Neural progenitor cell (in vitro differentiated cells): ENCODE data around the gene MPPED1.

Source experiments
- EZH2 ChIP-seq: fragments of 200-600 bp; sonication (generic); IDR thresholded peaks from 2 replicates; pipeline ENCODE4 v1.6.1; 2017; ENCODE audit warnings: antibody characterized with exemption, mild to moderate bottlenecking, moderate library complexity
- TF ChIP-seq, protein P1 (sequence below): fragments of 200-600 bp; sonication (generic); IDR thresholded peaks from 2 replicates; pipeline ENCODE4 v1.5.1; 2017; ENCODE audit warnings: antibody characterized with exemption, mild to moderate bottlenecking

- TF ChIP-seq, protein P1, sequence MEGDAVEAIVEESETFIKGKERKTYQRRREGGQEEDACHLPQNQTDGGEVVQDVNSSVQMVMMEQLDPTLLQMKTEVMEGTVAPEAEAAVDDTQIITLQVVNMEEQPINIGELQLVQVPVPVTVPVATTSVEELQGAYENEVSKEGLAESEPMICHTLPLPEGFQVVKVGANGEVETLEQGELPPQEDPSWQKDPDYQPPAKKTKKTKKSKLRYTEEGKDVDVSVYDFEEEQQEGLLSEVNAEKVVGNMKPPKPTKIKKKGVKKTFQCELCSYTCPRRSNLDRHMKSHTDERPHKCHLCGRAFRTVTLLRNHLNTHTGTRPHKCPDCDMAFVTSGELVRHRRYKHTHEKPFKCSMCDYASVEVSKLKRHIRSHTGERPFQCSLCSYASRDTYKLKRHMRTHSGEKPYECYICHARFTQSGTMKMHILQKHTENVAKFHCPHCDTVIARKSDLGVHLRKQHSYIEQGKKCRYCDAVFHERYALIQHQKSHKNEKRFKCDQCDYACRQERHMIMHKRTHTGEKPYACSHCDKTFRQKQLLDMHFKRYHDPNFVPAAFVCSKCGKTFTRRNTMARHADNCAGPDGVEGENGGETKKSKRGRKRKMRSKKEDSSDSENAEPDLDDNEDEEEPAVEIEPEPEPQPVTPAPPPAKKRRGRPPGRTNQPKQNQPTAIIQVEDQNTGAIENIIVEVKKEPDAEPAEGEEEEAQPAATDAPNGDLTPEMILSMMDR, result no peak
- TF ChIP-seq EZH2, result no peak
Measured at GRCh38 chr22:43470941-43471585, 59.2 kb downstream of the MPPED1 start.
